ENCODE results near the gene APOD.
"Not testable (repeated sequence)": the region's sequence is repeated elsewhere in the genome, so short reads cannot be mapped to it uniquely, and the experiment has no call there.

DNA sequence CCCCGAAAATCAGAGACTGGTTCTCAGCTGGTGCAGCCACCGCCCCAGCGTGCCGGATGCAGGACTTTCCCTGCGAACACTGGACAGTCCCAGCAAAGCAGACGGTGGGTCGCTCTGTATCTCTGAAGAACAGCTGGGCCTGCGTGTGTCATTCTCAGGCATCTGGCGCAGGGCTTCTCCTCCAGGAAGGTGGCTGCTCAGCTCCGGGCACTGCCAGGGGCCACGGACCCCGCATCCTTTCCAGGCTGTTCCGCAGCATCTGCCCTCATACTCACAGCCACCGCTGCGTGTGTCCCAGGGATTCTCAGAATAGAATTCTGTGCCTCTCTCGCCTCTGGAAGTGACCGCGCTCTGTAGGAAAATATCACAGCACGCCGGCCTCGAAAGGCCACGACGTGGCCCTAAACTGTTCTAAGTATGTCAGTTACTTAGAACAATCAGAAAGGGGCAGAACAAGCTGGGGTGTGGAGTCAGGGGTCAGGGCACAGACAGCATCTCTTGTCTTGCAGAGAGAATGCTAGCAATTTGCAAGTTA lies 44.7 kb upstream of the APOD start:
- not testable (repeated sequence) for TF ChIP-seq TBL1XR1 (IDR thresholded peaks at IDR 0.05; ENCODE audit: low read depth, low read length); CHD1 (IDR thresholded peaks at IDR 0.05; ENCODE audit: low read depth, low read length); SMC3 (IDR thresholded peaks at IDR 0.05; ENCODE audit: borderline replicate concordance, low read length); CHD2 (IDR thresholded peaks at IDR 0.05; ENCODE audit: borderline replicate concordance, low read depth, low read length); ATF2 (IDR thresholded peaks at IDR 0.05; ENCODE audit: low read length); ZNF274 (IDR thresholded peaks at IDR 0.05; ENCODE audit: insufficient read depth, insufficient read length); TCF12 (IDR thresholded peaks at IDR 0.05; ENCODE audit: low read depth, low read length); HDGF (IDR thresholded peaks at IDR 0.05); POLR2AphosphoS5 (IDR thresholded peaks at IDR 0.05; ENCODE audit: low read length)
- TF ChIP-seq, protein P1, sequence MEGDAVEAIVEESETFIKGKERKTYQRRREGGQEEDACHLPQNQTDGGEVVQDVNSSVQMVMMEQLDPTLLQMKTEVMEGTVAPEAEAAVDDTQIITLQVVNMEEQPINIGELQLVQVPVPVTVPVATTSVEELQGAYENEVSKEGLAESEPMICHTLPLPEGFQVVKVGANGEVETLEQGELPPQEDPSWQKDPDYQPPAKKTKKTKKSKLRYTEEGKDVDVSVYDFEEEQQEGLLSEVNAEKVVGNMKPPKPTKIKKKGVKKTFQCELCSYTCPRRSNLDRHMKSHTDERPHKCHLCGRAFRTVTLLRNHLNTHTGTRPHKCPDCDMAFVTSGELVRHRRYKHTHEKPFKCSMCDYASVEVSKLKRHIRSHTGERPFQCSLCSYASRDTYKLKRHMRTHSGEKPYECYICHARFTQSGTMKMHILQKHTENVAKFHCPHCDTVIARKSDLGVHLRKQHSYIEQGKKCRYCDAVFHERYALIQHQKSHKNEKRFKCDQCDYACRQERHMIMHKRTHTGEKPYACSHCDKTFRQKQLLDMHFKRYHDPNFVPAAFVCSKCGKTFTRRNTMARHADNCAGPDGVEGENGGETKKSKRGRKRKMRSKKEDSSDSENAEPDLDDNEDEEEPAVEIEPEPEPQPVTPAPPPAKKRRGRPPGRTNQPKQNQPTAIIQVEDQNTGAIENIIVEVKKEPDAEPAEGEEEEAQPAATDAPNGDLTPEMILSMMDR (IDR thresholded peaks at IDR 0.05 in 2 of 3, conservative IDR thresholded peaks at IDR 0.05 in 1 of 3; ENCODE audit: control insufficient read depth in 2 of 3, extremely low read depth in 1 of 3, insufficient read depth in 1 of 3, low read depth in 3 of 3, low read length in 3 of 3), result not testable (repeated sequence)
- TF ChIP-seq, protein P2, sequence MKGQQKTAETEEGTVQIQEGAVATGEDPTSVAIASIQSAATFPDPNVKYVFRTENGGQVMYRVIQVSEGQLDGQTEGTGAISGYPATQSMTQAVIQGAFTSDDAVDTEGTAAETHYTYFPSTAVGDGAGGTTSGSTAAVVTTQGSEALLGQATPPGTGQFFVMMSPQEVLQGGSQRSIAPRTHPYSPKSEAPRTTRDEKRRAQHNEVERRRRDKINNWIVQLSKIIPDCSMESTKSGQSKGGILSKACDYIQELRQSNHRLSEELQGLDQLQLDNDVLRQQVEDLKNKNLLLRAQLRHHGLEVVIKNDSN (IDR thresholded peaks at IDR 0.05; ENCODE audit: borderline replicate concordance, extremely low read length, insufficient read depth, low read depth, low read length), result not testable (repeated sequence)

Data from GM12878 (cell line).